HepG2 (cell line): ENCODE measurements around the gene JPH2. TPM values are rescaled to one million over a fixed set of nuclear protein-coding genes. Genes with fewer than 3 reads are reported as not detected.
A peak's percentile ranks its signal among the peaks of the same experiment; 100 is the strongest.

Experiments
- ARHGAP35 ChIP-seq: sonication (generic); formaldehyde crosslinking; IDR thresholded peaks from 2 replicates; pipeline ENCODE4 v1.9.0; 2022; ENCODE audit warnings: mild to moderate bottlenecking, inconsistent platforms, moderate library complexity, missing genetic modification reagents, borderline replicate concordance
- CENPT ChIP-seq: sonication (generic); formaldehyde crosslinking; IDR thresholded peaks from 2 replicates; pipeline ENCODE4 v1.8.0; 2022; ENCODE audit warnings: low read depth, mild to moderate bottlenecking, moderate library complexity, missing genetic modification reagents
- ESRRA ChIP-seq: sonication (generic); formaldehyde crosslinking; IDR thresholded peaks from 2 replicates; pipeline ENCODE4 v1.5.1; 2020; ENCODE audit warnings: mild to moderate bottlenecking, low read depth, missing genetic modification reagents
- KDM1A ChIP-seq: IDR thresholded peaks from 2 replicates; pipeline ENCODE4 v1.6.1; 2016; ENCODE audit warnings: missing compliant biosample characterization
- MLLT10 ChIP-seq: sonication (generic); formaldehyde crosslinking; IDR thresholded peaks from 2 replicates; pipeline ENCODE4 v1.4.0; 2020; ENCODE audit warnings: missing genetic modification reagents
- NFKB2 ChIP-seq: sonication (generic); formaldehyde crosslinking; IDR thresholded peaks from 2 replicates; pipeline ENCODE4 v1.4.0; 2020; ENCODE audit warnings: missing genetic modification reagents, borderline replicate concordance
- PHF20 ChIP-seq: sonication (generic); formaldehyde crosslinking; IDR thresholded peaks from 2 replicates; pipeline ENCODE4 v1.5.0; 2020; ENCODE audit warnings: mild to moderate bottlenecking, missing genetic modification reagents
- SOX6 ChIP-seq, 2 experiments: fragments of 450-650 bp in 1 of 2; sonication (generic) in 1 of 2; formaldehyde crosslinking in 1 of 2; IDR thresholded peaks; 2 replicates each; pipeline versions ENCODE4 v1.4.0 to v1.6.1; 2017 to 2020; ENCODE audit warnings: antibody characterized with exemption in 1 of 2, mild to moderate bottlenecking in 1 of 2, missing genetic modification reagents in 1 of 2
- ZBTB21 ChIP-seq: sonication (generic); formaldehyde crosslinking; IDR thresholded peaks from 2 replicates; pipeline ENCODE4 v1.4.0; 2020; ENCODE audit warnings: missing genetic modification reagents
- ZNF558 ChIP-seq: sonication (generic); formaldehyde crosslinking; IDR thresholded peaks from 2 replicates; pipeline ENCODE4 v1.9.0; 2022; ENCODE audit warnings: mild to moderate bottlenecking, missing genetic modification reagents, borderline replicate concordance
- ZNF766 ChIP-seq: sonication (generic); formaldehyde crosslinking; IDR thresholded peaks from 2 replicates; pipeline ENCODE4 v1.5.0; 2020; ENCODE audit warnings: missing genetic modification reagents, borderline replicate concordance
- polyA plus RNA-seq, 8 experiments: library from polyadenylated mRNA; depleted of rRNA in 3 of 8; stranded (reverse) in 7 of 8; unstranded in 1 of 8; fragments of >200 nt; fragmentation: Illumina TruSeq in 4 of 8; extraction: Trizol in 4 of 8; gene quantifications; 2 replicates each; pipeline versions ENCODE4 v1.2.1 to v1.2.3, GENCODE V29; 2011 to 2016; ENCODE audit warnings: low read depth in 4 of 8, missing spikeins in 1 of 8, mixed read lengths in 1 of 8; ENCODE audit not compliant: insufficient read depth in 1 of 8
- total RNA-seq, 5 experiments: library from RNA; depleted of rRNA; stranded (reverse); fragments of >200 nt; fragmentation: Illumina TruSeq; extraction: Trizol; gene quantifications; 2 replicates each; pipeline ENCODE4 v1.2.3, GENCODE V29; 2016; ENCODE audit warnings: low read depth in 1 of 5
- TF ChIP-seq, protein P1 (sequence below): IDR thresholded peaks from 2 replicates; pipeline ENCODE4 v1.6.1; 2016; ENCODE audit warnings: low read depth, borderline replicate concordance
- TF ChIP-seq, protein P2 (sequence below): sonication (generic); formaldehyde crosslinking; IDR thresholded peaks from 2 replicates; pipeline ENCODE4 v1.4.0; 2020; ENCODE audit warnings: missing genetic modification reagents
- TF ChIP-seq, protein P3 (sequence below): sonication (generic); formaldehyde crosslinking; IDR thresholded peaks from 2 replicates; pipeline ENCODE4 v1.5.1; 2020; ENCODE audit warnings: missing genetic modification reagents, mild to moderate bottlenecking, borderline replicate concordance
- TF ChIP-seq, protein P4 (sequence below), 2 experiments: fragments of 450-650 bp in 1 of 2; sonication (generic) in 1 of 2; formaldehyde crosslinking in 1 of 2; IDR thresholded peaks; 2 replicates each; pipeline versions ENCODE4 v1.6.1 to v1.8.0; 2016 to 2022; ENCODE audit warnings: antibody characterized with exemption in 1 of 2, mild to moderate bottlenecking in 1 of 2, missing genetic modification reagents in 1 of 2
- TF ChIP-seq, protein P5 (sequence below): IDR thresholded peaks from 2 replicates; pipeline ENCODE4 v1.6.1; 2016; ENCODE audit warnings: missing biosample characterization, missing genetic modification reagents, low read depth

Gene JPH2
- total and polyA plus RNA-seq, 2 of the 13 experiments (the other 11 are each of a cell fraction or from before 2014, with no cell fraction given): 0.42 TPM; not detected in 1

DNA sequence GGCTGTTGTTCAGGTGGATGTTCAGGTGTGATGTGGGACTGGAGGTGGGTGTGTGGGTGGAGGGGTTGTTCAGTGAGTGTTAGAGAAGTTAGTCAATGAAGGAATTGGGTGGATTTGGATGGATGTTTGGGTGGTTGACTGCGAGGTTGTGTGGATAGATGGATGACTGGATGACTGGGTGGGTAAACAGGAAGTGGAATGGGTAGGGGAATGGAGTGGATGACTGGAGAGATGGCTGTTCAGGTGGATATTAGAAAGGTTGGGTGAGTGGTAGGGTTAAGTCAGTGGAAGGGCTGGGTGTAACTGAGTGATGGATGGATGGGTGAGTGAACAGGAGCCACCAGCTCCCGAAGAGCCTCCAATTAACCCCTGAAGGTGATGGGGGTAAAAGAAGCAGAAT is 27.9 kb downstream of the JPH2 start (continued):
- TF ChIP-seq NFKB2 (CRISPR knock-in tag) (no peak), KDM1A (CRISPR knock-in tag) (no peak), PHF20 (no peak), SOX6 (IDR thresholded peaks at IDR 0.05) (0 out of 2 replicates have a peak, but pooled peaks have one; percentile 58), SOX6 (CRISPR knock-in tag; IDR thresholded peaks at IDR 0.05) (no peak), ZNF558 (no peak), ZBTB21 (CRISPR knock-in tag) (no peak), CENPT (CRISPR knock-in tag) (no peak), ARHGAP35 (CRISPR knock-in tag) (no peak), ESRRA (CRISPR knock-in tag) (no peak), ZNF766 (CRISPR knock-in tag) (no peak), MLLT10 (CRISPR knock-in tag) (no peak)
- TF ChIP-seq, protein P1, sequence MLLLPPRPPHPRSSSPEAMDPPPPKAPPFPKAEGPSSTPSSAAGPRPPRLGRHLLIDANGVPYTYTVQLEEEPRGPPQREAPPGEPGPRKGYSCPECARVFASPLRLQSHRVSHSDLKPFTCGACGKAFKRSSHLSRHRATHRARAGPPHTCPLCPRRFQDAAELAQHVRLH (CRISPR knock-in tag): no peak
- TF ChIP-seq, protein P2, sequence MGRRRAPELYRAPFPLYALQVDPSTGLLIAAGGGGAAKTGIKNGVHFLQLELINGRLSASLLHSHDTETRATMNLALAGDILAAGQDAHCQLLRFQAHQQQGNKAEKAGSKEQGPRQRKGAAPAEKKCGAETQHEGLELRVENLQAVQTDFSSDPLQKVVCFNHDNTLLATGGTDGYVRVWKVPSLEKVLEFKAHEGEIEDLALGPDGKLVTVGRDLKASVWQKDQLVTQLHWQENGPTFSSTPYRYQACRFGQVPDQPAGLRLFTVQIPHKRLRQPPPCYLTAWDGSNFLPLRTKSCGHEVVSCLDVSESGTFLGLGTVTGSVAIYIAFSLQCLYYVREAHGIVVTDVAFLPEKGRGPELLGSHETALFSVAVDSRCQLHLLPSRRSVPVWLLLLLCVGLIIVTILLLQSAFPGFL (CRISPR knock-in tag): no peak
- TF ChIP-seq, protein P3, sequence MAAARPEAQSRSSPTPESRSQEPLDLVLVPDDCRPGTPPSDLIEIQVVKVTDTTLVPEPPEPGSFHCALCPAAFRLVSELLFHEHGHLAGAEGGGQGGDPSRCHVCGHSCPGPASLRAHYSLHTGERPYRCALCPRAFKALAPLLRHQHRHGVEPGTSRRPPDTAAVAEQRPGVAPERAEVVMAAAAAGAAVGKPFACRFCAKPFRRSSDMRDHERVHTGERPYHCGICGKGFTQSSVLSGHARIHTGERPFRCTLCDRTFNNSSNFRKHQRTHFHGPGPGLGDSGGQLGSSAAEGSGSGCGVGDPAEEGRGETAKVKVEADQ (CRISPR knock-in tag): no peak
- TF ChIP-seq, protein P4, sequence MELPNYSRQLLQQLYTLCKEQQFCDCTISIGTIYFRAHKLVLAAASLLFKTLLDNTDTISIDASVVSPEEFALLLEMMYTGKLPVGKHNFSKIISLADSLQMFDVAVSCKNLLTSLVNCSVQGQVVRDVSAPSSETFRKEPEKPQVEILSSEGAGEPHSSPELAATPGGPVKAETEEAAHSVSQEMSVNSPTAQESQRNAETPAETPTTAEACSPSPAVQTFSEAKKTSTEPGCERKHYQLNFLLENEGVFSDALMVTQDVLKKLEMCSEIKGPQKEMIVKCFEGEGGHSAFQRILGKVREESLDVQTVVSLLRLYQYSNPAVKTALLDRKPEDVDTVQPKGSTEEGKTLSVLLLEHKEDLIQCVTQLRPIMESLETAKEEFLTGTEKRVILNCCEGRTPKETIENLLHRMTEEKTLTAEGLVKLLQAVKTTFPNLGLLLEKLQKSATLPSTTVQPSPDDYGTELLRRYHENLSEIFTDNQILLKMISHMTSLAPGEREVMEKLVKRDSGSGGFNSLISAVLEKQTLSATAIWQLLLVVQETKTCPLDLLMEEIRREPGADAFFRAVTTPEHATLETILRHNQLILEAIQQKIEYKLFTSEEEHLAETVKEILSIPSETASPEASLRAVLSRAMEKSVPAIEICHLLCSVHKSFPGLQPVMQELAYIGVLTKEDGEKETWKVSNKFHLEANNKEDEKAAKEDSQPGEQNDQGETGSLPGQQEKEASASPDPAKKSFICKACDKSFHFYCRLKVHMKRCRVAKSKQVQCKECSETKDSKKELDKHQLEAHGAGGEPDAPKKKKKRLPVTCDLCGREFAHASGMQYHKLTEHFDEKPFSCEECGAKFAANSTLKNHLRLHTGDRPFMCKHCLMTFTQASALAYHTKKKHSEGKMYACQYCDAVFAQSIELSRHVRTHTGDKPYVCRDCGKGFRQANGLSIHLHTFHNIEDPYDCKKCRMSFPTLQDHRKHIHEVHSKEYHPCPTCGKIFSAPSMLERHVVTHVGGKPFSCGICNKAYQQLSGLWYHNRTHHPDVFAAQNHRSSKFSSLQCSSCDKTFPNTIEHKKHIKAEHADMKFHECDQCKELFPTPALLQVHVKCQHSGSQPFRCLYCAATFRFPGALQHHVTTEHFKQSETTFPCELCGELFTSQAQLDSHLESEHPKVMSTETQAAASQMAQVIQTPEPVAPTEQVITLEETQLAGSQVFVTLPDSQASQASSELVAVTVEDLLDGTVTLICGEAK (IDR thresholded peaks at IDR 0.05): 0 out of 2 replicates have a peak, but pooled peaks have one; percentile 2
- TF ChIP-seq, protein P4 (CRISPR knock-in tag; IDR thresholded peaks at IDR 0.05): no peak
- TF ChIP-seq, protein P5, sequence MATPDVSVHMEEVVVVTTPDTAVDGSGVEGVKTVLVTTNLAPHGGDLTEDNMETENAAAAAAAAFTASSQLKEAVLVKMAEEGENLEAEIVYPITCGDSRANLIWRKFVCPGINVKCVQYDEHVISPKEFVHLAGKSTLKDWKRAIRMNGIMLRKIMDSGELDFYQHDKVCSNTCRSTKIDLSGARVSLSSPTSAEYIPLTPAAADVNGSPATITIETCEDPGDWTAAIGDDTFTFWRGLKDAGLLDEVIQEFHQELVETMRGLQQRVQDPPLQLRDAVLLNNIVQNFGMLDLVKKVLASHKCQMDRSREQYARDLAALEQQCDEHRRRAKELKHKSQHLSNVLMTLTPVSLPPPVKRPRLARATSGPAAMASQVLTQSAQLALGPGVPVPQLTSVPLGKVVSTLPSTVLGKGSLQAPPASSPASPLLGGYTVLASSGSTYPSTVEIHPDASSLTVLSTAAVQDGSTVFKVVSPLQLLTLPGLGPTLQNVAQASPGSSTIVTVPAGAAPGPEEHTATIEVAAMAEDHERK (CRISPR knock-in tag): no peak
